A549 (cell line): ENCODE data around the gene SH3PXD2A.

Experiments
- CHD2 ChIP-seq: fragments of 150-350 bp; IDR thresholded peaks from 2 replicates; pipeline ENCODE4 v1.6.1; 2014; ENCODE audit warnings: low read length; ENCODE audit not compliant: partially characterized antibody
- CTCF ChIP-seq: fragments of >200 bp; sonication (Bioruptor Twin); formaldehyde crosslinking; IDR thresholded peaks from 3 replicates; pipeline ENCODE4 v1.5.1; 2016

DNA sequence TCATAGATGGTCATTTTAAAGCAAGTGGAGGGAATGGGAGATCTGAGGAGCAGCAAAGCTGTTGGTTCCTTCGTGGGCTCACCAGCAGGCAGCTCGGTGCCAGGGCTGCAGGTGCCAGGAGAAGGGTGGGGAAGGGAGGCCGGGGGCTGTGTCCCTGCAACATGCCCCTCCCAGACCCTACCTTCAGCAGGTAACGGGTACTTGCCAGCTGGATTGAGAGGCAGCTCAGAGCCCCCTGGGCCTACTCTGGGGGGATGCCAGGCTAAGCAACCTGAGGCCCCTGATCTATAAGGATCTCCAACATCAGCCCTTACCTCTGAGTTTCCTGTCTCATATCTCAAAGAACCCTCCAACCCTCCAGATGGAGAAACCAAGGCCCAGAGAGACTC, 188.6 kb downstream of the SH3PXD2A start:
- no peak for TF ChIP-seq CHD2
- no peak for TF ChIP-seq CTCF
